ENCODE data around the gene CCNF.

The CCNF gene

GRCh38 chr16:2470234-2470601, 41.0 kb downstream of the CCNF start:
- Histone ChIP-seq H3K4me3 (ENCODE audit: low read depth, low read length) (no peak overlapping the region), H3K27ac (no peak overlapping the region), H3K27me3 (replicated peaks) (no peaks in the 10 kb centered on the region), H3K36me3 (replicated peaks) (no peaks in the 10 kb centered on the region)
- no peak for TF ChIP-seq CTCF (IDR thresholded peaks at IDR 0.05; ENCODE audit: low read depth, low read length, missing control alignments)
- DNase-seq, result no peak
- in situ Hi-C loops (cut with HindIII; ENCODE audit: low pct_ligation_motif_present, low sequenced_read_pairs), result no loop called here

GRCh38 chr16:2470603-2471015, 41.4 kb downstream of the CCNF start:
- H3K27me3 ChIP-seq (replicated peaks), result no peaks in the 10 kb centered on the region
- no peak overlapping the region for H3K27ac ChIP-seq
- DNase-seq, result no peak
- no peak overlapping the region for H3K4me3 ChIP-seq (ENCODE audit: low read depth, low read length)
- in situ Hi-C loops (cut with HindIII; ENCODE audit: low pct_ligation_motif_present, low sequenced_read_pairs), result no loop called here
- no peak for TF ChIP-seq CTCF (IDR thresholded peaks at IDR 0.05; ENCODE audit: low read depth, low read length, missing control alignments)
- no peaks in the 10 kb centered on the region for H3K36me3 ChIP-seq (replicated peaks)

- H3K4me3 ChIP-seq (ENCODE audit: low read depth, low read length), result no peak within 1 kb of the TSS
- H3K27ac ChIP-seq, result no peak within 1 kb of the TSS
- no peak for TF ChIP-seq CTCF (IDR thresholded peaks at IDR 0.05; ENCODE audit: low read depth, low read length, missing control alignments)
- in situ Hi-C loops (cut with HindIII; ENCODE audit: low pct_ligation_motif_present, low sequenced_read_pairs), result no loop called here
- no peaks in the 10 kb centered on the region for H3K27me3 ChIP-seq (replicated peaks)
- no peak for DNase-seq
- H3K36me3 ChIP-seq (replicated peaks), result no peaks in the 10 kb centered on the region
Observed at GRCh38 chr16:2471016-2471652, 41.9 kb downstream of the CCNF start, which contains the start of gene NTN3. TSS of gene NTN3 (plus strand) at chr16:2471297. CDS start at chr16:2471702, 405 bp downstream.

- Histone ChIP-seq H3K36me3 (replicated peaks) (no peaks in the 10 kb centered on the region), H3K27ac (no peak overlapping the region), H3K4me3 (ENCODE audit: low read depth, low read length) (no peak overlapping the region), H3K27me3 (replicated peaks) (no peaks in the 10 kb centered on the region)
- in situ Hi-C loops (cut with HindIII; ENCODE audit: low pct_ligation_motif_present, low sequenced_read_pairs), result no loop called here
- TF ChIP-seq CTCF (IDR thresholded peaks at IDR 0.05; ENCODE audit: low read depth, low read length, missing control alignments), result no peak
- no peak for DNase-seq
Observed at GRCh38 chr16:2471653-2472487, 42.6 kb downstream of the CCNF start.

- Histone ChIP-seq H3K4me3 (ENCODE audit: low read depth, low read length) (no peak overlapping the region), H3K36me3 (replicated peaks) (no peaks in the 10 kb centered on the region), H3K27me3 (replicated peaks) (no peaks in the 10 kb centered on the region), H3K27ac (no peak overlapping the region)
- in situ Hi-C loops (cut with HindIII; ENCODE audit: low pct_ligation_motif_present, low sequenced_read_pairs), result no loop called here
- DNase-seq, result no peak
- TF ChIP-seq CTCF (IDR thresholded peaks at IDR 0.05; ENCODE audit: low read depth, low read length, missing control alignments), result no peak
Observed at GRCh38 chr16:2472488-2472864, 43.2 kb downstream of the CCNF start.
